ENCODE measurements around the gene LRP5.

GRCh38 chr11:68430801-68431200 is 118.4 kb downstream of the LRP5 start:
- no peak for TF ChIP-seq TAF1 (IDR thresholded peaks at IDR 0.05; ENCODE audit: borderline replicate concordance, insufficient read depth, low read length)
- TF ChIP-seq POLR2AphosphoS5 (IDR thresholded peaks at IDR 0.05; ENCODE audit: low read depth, low read length), result no peak
- no peak for TF ChIP-seq SIN3A (IDR thresholded peaks at IDR 0.05; ENCODE audit: borderline replicate concordance, insufficient read depth, low read length)
- TF ChIP-seq REST (IDR thresholded peaks at IDR 0.05; ENCODE audit: insufficient read depth in 1 of 2, low read depth in 2 of 2, low read length in 2 of 2), result no peak
- no peak for TF ChIP-seq FOXP2 (optimal IDR thresholded peaks at IDR 0.05; ENCODE audit: borderline replicate concordance, extremely low read depth, extremely low read length, insufficient read depth)
